T-helper 22 cell (primary cell): Measurements from ENCODE around the gene DGCR8.
A peak's percentile ranks its signal among the peaks of the same experiment; 100 is the strongest.

Source experiments
- DNase-seq: peaks from one replicate; pipeline ENCODE4 v3.0.0-alpha.2; 2020; ENCODE audit warnings: low read depth

The DGCR8 gene

DNA sequence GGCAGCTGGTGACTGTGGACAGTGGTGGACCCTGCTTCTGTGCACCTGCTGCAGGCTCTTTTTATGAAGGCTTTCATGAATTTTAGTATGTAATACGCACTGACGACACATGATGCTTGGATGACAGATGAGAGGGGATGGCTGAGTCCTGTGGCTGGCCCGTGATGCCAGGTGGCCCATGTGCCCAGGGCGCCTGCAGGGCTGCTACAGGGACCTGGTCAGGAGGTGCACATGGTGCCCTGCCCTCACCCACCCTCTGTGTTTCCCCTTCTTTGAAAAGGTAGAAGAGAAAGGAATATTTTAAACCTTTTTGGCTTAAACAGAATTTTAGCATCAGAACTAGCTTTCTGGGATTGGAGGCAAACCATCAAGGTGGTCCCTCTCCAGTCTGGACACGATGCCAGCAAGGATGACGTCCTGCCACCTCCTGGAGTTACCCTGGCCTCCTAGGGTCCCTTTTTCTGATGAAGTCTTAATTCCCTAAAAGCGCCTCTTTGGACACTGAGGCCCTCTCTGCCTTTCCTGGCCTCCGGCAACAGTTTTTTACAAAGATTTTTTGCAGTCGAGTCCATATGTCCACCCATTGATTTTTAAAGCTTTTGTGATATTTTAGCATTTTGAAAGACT is 30.4 kb downstream of the DGCR8 start:
- DNase-seq: no peak

DNA sequence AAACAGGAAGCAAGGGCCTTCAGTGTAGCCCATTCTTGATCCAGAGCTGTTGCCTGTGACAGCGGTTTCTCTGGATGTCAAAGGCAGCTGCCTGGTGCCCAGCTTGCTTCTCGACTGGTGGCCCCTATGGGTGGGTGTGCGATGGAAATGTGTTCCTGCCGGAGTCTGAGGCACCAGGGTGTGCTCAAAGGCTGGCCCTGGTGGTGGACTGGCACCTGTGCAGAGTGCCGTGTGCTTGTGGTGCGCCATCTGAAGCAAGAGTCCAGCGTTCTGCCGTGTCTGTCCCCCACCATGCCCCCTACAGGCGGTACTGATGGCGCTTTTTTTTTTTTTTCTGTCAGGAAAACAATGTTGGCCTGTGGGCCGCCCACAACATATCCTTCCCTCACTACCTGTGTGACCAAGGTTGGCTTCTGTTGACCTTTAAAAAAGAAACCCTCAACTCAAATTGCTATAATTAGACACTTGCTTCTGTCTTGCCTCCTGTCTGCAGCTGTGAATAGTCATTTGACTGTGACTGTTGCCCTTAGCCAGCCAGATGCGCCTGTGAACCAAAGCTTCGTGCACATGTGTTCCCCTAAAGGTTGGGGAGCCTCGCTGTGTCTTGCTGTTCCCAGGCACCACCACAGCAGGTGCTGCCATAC is 31.1 kb downstream of the DGCR8 start:
- DNase-seq: no peak

DNA sequence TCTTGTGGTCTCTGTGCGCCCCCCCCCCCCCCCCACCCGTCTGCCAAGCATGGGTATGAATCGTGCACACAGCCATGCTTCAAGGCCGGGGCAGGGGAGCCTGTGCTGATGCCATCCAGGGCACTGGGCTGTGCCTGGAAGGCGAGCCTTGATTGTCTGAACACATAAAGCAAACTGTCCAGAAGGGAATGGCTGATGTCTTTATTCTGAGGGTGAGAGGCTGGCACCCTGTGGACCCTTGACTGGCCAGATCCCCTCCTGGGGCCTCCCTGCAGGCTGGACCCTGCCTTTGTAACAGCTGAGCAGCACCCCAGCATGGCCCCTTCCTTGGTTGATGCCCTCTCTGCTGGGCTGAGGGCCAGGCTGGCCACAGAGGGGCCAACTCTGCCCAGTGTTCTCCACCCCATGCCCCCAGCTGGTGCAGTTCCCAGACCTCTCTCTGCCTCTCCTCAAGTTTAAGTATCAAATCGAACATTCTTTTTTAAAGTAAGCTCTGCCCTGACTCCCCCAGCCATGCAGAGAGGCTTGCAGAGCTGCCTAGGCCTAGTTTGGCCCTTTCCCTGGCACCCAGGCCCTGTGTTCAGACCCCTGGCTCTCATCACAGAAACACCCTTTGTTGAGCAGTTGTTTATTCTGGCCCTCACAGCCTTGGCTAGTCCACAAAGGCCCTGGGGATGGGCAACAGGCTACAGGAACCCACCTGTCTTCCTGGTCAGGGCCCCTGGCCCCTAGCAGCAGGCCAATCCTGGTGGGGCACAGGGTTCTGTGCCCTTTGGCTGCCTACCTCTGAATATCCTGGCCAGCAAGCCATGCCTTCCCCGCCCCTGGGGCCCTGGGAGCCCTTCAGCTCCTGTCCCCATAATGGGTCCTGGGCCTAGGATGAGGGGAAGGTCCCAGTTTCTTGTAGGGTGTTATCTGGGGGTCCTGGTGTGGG is 31.9 kb downstream of the DGCR8 start:
- DNase-seq: no peak

DNA sequence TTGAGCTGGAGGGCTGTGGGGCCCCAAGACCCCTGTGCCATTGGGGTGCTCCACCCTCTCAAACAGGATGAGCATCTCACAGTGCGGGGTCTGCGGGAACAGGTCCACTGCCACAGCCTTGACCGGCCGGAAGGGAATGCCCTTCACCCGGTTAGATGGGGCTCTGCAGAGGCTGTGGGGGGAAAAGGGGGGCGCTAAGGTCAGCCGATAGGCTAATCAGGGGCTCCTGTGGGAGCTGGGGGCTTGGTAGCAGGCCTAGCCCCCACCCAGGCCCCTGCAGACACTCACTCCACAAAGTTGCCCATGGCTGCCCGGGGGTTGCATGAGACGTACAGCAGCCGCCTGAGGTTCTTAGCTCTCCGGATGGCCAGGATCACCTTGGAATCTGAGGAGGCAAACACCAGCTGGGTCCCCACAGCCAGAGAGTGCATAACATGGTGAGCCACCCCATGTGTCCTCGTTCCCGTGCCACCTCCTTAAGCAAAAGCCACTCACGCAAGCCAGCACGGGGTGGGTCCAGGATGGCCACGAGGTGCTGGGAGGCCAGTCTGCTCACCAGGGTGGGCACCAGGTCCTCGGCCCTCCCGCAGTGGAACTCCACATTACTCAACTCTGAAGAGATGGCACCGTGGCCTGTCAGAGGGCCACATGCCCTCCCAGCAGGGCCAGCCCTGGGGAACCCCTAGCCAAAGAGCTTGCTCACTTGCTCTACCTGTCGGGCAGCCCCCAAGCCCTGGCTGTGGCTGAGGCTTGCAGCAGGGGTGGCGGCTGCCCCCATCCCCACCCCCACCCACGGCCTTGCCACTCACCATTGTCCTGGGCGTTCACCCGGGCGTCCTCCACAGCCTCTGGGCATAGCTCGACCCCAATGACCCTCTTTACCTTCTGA is 32.8 kb downstream of the DGCR8 start:
- DNase-seq: no peak

GRCh38 chr22:20113551-20114310 is 33.7 kb downstream of the DGCR8 start:
- DNase-seq: no peak

DNA sequence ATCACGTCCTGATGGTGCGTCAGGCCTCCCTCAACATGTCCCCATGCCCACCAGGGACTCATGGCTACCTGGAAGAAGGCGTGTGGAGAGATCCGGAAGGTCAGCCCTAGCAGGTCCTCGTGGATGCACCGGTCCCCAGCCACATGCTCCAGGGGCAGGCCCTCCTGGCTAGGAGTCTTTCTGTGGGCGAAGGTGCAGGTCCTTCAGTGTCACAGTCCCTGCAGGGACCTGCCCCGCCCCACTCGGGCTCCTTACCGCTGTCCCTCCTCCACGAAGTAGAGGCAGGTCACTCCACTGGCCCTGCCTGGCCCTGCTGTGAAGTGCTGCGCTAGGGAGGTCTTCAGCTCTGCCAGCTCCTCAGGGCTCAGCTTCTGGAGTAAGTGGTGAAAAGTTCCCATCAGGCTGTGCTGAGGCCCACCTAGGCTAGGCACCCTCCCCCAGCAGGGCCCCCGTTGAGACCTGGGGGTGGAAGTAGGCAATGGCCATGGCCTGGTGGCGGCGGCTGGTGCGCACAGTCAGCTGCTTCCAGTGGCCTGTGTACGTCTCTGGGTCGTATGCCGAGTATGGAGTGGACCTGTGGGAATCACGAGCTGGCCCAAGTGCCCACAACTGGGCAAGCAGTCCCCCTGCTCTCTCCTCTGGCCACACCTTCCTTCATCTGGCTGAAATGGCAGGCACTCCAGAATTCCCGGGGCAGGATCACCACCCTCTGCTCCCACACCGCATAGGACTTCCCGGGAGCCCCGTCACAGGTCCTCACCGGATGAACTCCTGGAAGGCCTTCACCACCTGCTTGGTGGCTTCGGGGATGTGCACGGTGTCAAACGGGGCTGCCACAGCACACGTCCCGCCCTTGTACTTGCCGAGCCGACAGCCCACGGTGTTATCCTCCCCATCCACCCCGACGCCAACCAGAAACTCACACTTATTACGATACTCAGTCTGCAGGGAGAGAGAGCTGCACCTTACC is 34.8 kb downstream of the DGCR8 start:
- DNase-seq: no peak

DNA sequence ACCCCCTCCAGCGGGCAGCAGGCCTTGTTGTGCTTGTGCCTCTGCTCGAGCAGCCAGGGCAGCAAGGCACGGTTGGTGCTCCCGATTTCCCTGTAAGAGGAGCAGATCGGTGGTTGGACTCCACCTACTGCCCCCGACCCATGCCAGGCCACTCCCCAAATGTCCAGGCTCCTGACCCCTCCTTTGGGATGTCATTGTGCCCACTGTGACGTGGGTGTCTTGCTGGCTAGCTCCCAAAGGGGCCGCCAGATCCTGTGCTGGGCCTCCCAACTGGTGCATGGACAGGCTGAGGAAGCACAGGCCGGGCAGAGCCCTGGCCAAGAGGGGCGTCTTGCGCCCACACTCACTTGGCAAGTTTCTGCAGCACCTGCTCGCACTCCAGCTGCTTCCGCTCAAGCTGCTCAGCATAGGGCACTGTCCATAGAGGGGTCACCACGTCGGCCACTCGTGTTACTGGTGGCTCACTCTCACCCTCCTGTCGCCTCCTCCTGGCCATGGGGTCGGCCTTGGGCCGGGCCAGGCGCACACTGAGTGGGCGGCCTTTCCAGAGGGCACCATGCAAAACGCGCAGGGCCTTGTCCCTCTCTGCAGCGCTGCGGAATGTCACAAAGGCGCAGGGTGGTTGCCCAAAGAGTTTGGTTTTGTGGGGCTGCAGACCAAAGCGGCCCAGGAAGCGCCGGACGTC is 35.8 kb downstream of the DGCR8 start, which contains the start of gene RANBP1:
Gene RANBP1, plus strand, starts transcription at position 414 of the 685 bp plus-strand sequence. Its CDS starts 81 bp downstream, at position 495.
- no peak for DNase-seq

- no peak for DNase-seq
Measured at GRCh38 chr22:20116376-20116950, 36.4 kb downstream of the DGCR8 start.

GRCh38 chr22:20116951-20117632 is 37.1 kb downstream of the DGCR8 start, which contains the start of gene TRMT2A:
TSS of gene TRMT2A (minus strand) at chr22:20117226. CDS start at chr22:20116906, 320 bp downstream.
- DNase-seq: peak; percentile 95

DNA sequence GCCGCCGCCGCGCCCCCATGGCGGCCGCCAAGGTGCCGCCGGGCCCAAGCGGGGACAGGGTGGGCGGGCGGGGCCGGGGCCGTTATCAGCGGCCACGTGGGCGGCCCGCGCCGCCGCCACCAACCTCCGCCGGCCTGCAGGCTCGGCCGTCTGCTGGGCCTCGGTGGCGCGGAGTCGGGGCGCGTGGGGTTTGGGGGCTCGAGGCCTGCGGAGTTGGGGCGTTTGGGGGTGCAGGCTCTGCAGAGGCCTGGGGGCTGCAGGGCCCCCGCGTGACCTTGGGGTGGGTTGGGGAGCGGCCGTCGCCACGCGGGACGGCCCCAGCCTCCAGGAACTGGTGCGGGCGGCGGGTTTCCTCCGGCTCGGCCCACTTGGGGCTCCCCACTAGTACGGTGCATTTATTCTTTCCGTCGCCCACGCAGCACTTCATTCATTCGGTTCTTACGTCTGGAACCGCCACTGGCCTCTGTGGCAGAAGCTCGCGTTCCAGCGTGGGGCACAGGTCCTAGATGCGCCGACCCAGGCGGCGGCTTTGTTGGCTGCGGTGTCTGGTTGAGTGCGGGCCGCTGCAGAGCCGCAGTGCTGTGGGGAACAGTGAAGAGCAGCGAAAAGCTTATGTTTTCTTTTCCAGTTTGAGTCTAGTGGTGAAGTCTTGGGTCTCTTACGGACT is 37.7 kb downstream of the DGCR8 start:
- peak; percentile 41 for DNase-seq

DNA sequence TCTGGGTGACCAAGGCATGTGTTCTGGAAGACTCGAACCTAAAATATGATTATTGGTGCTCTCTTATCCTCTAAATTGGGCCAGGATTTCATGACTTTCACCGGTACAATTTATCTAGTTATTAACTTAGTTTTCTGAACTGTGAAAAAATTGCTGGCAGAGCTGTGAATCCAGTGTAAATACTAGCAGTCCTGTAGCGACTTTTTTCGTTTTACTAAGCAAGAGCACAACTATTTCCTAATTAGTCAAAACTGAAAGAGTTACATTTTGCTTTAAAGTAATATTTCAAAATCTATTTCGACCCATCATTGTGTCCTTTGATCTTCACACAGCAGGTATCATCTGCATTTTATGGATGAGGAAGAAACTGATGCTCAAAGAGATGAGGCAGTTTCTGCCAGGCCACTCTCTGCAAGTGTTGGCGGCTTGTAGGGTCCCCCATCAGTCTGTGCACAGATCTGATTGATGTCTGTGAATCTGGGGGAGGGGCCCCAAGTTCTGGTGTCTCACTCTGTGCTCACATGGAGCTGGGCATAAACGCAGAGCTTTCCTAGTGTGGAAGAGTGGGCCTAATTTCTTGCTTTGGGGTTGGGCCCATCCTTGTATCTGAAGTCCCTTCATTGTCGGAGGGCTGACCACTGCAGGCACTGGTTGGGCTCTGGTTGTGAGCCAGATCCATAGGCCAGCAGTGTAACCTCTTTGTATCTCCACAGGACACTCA is 38.4 kb downstream of the DGCR8 start:
- no peak for DNase-seq

DNA sequence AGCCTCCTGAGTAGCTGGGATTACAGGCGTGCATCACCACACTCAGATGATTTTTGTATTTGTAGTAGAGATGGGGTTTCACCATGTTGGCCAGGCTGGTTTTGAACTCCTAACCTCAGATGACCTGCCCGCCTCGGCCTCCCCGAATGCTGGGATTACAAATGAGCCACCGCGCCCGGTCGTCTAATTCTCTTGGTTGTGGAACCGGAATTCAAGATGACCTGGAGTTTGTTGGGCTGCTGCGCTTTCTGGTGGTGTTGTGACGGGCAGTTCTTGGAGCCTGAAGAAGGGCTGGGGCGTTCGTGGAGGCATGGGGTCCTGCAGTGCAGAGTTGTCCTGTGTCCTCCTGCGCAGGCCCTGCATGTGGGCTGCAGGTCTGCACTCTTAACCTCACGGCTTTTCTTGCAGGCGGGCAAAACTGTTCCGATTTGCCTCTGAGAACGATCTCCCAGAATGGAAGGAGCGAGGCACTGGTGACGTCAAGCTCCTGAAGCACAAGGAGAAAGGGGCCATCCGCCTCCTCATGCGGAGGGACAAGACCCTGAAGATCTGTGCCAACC is 41.9 kb downstream of the DGCR8 start:
- no peak for DNase-seq

DNA sequence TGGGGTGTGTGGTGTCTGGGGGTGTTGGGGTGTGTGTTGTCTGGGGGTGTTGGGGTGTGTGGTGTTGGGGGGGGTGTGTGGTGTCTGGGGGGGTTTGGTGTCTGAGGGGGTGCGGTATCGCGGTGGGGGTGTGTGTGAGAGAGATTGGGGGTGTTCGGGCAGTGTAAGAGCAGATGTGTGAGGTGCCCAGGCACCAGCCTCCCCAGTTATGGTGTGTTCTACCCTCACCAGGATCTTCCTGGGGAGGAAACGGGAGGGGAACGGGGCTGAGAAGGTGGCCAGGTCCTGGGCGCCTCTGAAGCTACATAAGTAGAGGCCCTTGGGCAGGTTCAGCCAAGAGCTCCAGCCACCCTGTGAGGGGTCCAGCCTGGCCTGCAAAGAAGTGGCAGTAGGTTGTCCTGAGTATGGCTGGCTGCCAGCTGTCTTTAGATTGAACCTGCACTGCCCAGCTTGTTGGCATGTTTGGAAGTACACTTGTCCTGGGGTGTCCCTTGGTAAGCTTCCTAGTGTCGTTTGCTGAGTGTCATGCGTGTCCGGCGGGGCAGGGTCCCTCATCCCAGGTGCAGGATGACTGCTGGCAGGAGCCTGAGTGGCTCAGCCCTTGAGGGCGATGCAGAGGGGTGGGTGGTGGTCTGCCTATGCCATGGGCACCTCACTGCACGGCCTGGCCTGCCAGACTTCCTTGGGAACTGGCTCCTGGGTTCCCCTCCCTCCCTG is 43.5 kb downstream of the DGCR8 start:
- DNase-seq: no peak

DNA sequence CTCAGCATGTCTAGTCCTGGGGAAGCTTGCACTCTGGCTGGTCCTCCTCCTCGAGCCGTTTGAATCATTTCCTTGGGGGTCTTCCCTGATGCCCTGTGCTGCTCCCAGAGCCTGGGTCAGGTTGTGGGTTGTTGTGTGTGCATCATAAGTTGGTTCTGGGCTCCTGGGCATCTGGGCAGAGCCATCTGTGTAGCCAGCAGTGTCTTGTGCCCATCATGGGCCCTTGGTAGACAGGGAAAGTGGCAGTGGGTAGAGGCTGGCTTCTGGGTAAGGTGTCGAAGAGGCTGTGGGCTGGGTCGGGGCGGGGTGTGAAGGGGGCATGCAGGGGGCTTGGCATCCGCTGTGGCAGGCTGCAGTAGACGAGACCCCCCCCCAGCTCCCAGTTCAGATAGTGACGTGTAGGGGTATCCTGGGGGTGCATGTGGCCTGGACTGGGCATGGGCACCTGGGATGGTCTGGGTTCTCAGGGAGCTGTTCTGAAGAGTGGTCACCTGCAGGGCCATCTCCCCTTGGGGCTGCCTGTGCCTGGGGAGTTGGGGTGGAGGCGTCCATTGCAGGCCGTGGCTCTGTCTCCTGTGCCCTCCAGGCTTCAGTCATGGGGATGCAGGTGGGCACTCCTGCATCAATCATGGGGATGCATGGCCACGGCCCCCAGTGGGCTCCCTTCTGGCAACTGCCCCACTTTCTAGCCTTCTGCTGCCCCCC is 44.2 kb downstream of the DGCR8 start:
- no peak for DNase-seq
